Body of pancreas (tissue), 4 donors: ENCODE measurements around the gene GLG1. TPM values are rescaled to one million over a fixed set of nuclear protein-coding genes. Genes with fewer than 3 reads are reported as not detected.
"Not testable (repeated sequence)": the region's sequence is repeated elsewhere in the genome, so short reads cannot be mapped to it uniquely, and the experiment has no call there.

Experiments used
- ATAC-seq: fragments of 150-250 bp; one replicate; pipeline ENCODE4 v1.9.1; 2016
- DNase-seq, 4 donors: peaks; one replicate each; pipeline ENCODE4 v3.0.0-alpha.2; 2019
- H3K27ac ChIP-seq, 4 donors: fragments of 200-600 bp; sonication (generic); 1 replicate in 3 of 4; 2 replicates in 1 of 4; pipeline versions ENCODE4 v1.5.1 to v1.6.1; 2016 to 2019; ENCODE audit warnings: mild to moderate bottlenecking in 1 of 4, mixed read lengths in 1 of 4, moderate library complexity in 1 of 4
- H3K27me3 ChIP-seq, 2 donors: fragments of 200-600 bp; sonication (generic); one replicate each; pipeline ENCODE4 v1.6.0; 2016; ENCODE audit warnings: mild to moderate bottlenecking in 1 of 2
- H3K36me3 ChIP-seq, 2 donors: fragments of 200-600 bp; sonication (generic); replicated peaks in 1 of 2; 2 replicates each; pipeline ENCODE4 v1.5.1; 2016; ENCODE audit warnings: low read depth in 2 of 2; ENCODE audit not compliant: insufficient read depth in 1 of 2
- H3K4me1 ChIP-seq: fragments of 200-600 bp; sonication (generic); one replicate; pipeline ENCODE4 v1.6.0; 2016
- H3K4me3 ChIP-seq, 2 donors: fragments of 200-600 bp; sonication (generic); 1 replicate in 1 of 2; 2 replicates in 1 of 2; pipeline ENCODE4 v1.5.1; 2016 to 2019
- H3K9me3 ChIP-seq, 3 donors: fragments of 200-600 bp; sonication (generic); 1 replicate in 2 of 3; 2 replicates in 1 of 3; pipeline ENCODE4 v1.5.1; 2016
- POLR2A ChIP-seq, 3 donors: fragments of 450-650 bp; IDR thresholded peaks; one replicate each; pipeline ENCODE4 v1.6.1; 2016; ENCODE audit warnings: antibody characterized with exemption in 3 of 3, mild to moderate bottlenecking in 2 of 3
- WGBS, 2 donors: methylation state at CpG; one replicate each; pipeline ENCODE4 v1.1.5; 2017; 5-methylcytosine and 5-hydroxymethylcytosine counted together
- intact Hi-C: fragments of 100-400 bp; cut with DNase I; formaldehyde crosslinking; loops from one replicate; pipeline ENCODE4 v1.15.1; 2023
- total RNA-seq, 2 donors: library from RNA; depleted of rRNA; stranded (reverse); fragments of >200 nt; gene quantifications; one replicate each; pipeline ENCODE4 v1.1.0, GENCODE V29; 2016
- TF ChIP-seq, protein P1 (sequence below), 7 experiments: fragments of 450-650 bp in 4 of 7; fragments of 200-600 bp in 3 of 7; sonication (generic) in 3 of 7; IDR thresholded peaks; one replicate each; pipeline ENCODE4 v1.5.1; 2016 to 2019; ENCODE audit warnings: antibody characterized with exemption in 7 of 7

GLG1 gene
- total RNA-seq, 2 donors from 2014 or later: 103 to 144 TPM

DNA sequence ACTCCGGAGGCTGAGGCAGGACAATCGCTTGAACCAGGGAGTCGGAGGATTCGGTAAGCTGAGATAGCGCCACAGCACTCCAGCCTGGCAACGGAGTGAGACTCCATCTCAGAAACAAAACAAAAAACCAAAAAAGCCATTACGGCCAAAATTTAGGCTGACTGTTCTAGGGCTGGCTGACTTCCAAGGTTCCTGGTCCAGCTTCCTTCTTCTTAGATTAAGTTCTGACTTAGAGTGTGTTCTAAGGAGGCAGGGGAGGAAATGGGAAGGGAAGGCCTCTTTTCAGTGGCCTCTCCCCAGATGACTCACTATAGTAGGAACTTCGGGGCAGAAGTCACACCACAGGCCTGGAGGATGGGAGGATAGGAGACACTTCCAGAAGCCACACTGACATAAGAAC, 157.9 kb downstream of the GLG1 start:
- peak overlapping the region in 2 of 4 donors; percentile 34 to 61 for H3K27ac ChIP-seq
- no peak overlapping the region for H3K4me3 ChIP-seq
- H3K9me3 ChIP-seq: no peaks in the 10 kb centered on the region
- intact Hi-C loops: no loop called here
- TF ChIP-seq, protein P1, sequence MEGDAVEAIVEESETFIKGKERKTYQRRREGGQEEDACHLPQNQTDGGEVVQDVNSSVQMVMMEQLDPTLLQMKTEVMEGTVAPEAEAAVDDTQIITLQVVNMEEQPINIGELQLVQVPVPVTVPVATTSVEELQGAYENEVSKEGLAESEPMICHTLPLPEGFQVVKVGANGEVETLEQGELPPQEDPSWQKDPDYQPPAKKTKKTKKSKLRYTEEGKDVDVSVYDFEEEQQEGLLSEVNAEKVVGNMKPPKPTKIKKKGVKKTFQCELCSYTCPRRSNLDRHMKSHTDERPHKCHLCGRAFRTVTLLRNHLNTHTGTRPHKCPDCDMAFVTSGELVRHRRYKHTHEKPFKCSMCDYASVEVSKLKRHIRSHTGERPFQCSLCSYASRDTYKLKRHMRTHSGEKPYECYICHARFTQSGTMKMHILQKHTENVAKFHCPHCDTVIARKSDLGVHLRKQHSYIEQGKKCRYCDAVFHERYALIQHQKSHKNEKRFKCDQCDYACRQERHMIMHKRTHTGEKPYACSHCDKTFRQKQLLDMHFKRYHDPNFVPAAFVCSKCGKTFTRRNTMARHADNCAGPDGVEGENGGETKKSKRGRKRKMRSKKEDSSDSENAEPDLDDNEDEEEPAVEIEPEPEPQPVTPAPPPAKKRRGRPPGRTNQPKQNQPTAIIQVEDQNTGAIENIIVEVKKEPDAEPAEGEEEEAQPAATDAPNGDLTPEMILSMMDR (IDR thresholded peaks at IDR 0.05): no peak
- TF ChIP-seq POLR2A (IDR thresholded peaks at IDR 0.05): no peak
- DNase-seq (peak; percentile 25 to 72 (median 44)), ATAC-seq (peak; percentile 77)
- peaks cover 6% of the 10 kb centered on the region for H3K4me1 ChIP-seq
- peaks cover 4 to 16% of the 10 kb centered on the region in 2 donors for H3K36me3 ChIP-seq
- 77 to 81% methylated on average over 8 of the region's 8 CpGs for WGBS, 2 donors
- H3K27me3 ChIP-seq: no peaks in the 10 kb centered on the region

DNA sequence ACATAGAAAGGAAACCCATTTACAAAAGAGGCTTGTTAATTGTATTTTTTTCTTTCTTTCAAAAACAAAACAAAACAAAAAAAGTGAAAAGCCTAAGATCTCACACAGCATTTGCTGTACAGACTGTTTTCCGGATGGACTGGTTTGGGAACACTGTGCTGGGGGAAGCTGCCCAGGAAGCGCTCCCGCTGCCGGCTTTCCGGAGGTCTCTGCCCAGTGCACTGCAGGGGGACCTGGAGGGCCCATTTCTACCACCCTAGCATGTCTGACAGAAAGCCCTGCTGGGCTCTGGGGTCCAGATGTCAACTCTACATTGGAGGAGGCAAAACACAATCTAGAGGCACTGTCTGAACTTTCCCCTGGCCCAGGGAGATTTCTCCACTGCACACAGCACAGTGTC, 159.3 kb downstream of the GLG1 start:
- H3K27ac ChIP-seq: no peak overlapping the region
- peaks cover 0 to 11% of the 10 kb centered on the region in 2 donors for H3K36me3 ChIP-seq
- 93 to 97% methylated on average over 5 of the region's 5 CpGs for WGBS, 2 donors
- peaks cover 6% of the 10 kb centered on the region for H3K4me1 ChIP-seq
- DNase-seq (no peak), ATAC-seq (no peak)
- TF ChIP-seq, protein P1 (IDR thresholded peaks at IDR 0.05): no peak
- no peak for TF ChIP-seq POLR2A (IDR thresholded peaks at IDR 0.05)
- no peak overlapping the region for H3K4me3 ChIP-seq
- no peaks in the 10 kb centered on the region for H3K9me3 ChIP-seq
- intact Hi-C loops: no loop called here
- H3K27me3 ChIP-seq: no peaks in the 10 kb centered on the region

DNA sequence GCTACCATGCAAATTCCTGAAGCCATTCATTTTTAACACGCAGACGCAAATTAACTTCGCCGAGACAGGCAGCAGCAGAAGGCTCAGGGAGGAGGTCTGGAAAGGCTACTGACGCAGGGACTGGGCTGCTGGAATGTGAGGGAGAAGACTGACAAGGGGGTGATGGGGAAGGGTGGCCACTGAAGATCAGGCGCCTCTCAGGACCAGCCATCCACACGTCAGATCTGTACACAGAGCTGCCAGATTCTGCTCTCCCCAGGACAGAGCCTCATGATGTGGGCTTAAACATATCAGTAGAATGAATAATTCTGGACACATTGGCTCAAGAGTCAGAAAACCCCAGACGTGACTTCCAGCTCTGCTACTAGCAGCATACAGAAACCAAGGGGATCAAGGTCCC, 160.0 kb downstream of the GLG1 start:
- H3K27me3 ChIP-seq: no peaks in the 10 kb centered on the region
- no peaks in the 10 kb centered on the region for H3K9me3 ChIP-seq
- H3K4me3 ChIP-seq: no peak overlapping the region
- intact Hi-C loops: no loop called here
- WGBS, 2 donors: 92 to 93% methylated on average over 8 of the region's 8 CpGs
- no peak for ATAC-seq
- H3K4me1 ChIP-seq: peaks cover 6% of the 10 kb centered on the region
- peaks cover 0 to 6% of the 10 kb centered on the region in 2 donors for H3K36me3 ChIP-seq
- no peak overlapping the region for H3K27ac ChIP-seq
- TF ChIP-seq, protein P1 (IDR thresholded peaks at IDR 0.05): no peak
- TF ChIP-seq POLR2A (IDR thresholded peaks at IDR 0.05): no peak
- no peak for DNase-seq

DNA sequence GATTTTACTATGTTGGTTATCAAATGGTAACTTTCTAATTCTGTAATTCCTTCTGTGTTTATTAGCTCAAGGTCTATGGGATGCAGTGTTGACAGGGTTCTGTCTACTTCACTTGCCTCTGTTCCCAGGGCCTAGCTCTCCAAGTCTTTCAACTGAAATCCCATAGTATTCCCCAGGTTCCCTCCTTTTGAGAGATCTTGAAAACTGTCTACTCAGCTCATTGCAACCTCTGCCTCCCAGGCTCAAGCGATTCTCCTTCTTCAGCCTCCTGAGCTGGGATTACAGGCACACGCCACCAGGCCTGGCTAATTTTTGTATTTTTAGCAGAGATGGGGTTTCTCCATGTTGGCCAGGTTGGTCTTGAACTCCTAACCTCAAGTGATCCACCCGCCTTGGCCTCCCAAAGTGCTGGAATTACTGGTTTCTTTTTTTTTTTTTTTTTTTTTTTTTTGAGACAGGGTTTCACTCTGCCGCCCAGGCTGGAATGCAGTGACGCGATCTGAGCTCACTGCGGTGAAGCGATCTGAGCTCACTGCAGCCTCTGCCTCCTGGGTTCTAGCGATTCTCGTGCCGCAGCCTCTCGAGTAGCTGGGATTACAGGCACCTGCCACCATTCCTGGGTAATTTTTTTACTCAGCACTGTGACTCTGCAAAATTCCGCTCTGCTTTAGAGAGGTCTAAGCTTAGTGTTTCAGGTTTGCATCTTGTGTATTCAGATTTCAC, 163.1 kb downstream of the GLG1 start:
- DNase-seq, intact Hi-C loops, H3K9me3 ChIP-seq, H3K4me3 ChIP-seq, H3K27ac ChIP-seq, H3K27me3 ChIP-seq, H3K4me1 ChIP-seq, ATAC-seq, H3K36me3 ChIP-seq: not testable (repeated sequence)
- WGBS, 2 donors: 94 to 96% methylated on average over 13 of the region's 13 CpGs

DNA sequence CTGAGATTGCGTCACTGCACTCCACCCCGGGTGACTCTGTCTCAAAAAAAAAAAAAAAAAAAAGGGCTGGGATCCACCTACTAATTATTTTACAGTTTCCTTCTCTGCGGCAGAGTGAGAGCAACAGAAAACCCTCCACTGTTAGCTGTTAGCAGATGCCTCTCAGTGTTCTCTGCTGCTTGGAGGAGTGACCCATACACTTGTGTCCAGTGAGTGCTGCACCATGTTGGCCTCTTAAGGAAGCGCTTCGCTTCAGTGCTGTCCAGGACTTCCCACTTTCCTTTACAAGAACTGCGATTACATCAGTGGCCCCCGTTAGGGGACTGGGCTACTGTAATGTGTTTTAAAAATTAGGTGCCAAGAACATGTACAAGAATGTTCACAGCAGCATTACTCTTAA, 167.2 kb downstream of the GLG1 start:
- intact Hi-C loops: no loop called here
- no peak overlapping the region for H3K27ac ChIP-seq
- H3K27me3 ChIP-seq: no peaks in the 10 kb centered on the region
- ATAC-seq (no peak), DNase-seq (no peak)
- H3K36me3 ChIP-seq: no peaks in the 10 kb centered on the region
- H3K4me1 ChIP-seq: no peaks in the 10 kb centered on the region
- WGBS, 2 donors: 78 to 86% methylated on average over 7 of the region's 7 CpGs
- TF ChIP-seq POLR2A (IDR thresholded peaks at IDR 0.05): no peak
- TF ChIP-seq, protein P1 (IDR thresholded peaks at IDR 0.05): no peak
- H3K4me3 ChIP-seq: no peak overlapping the region
- H3K9me3 ChIP-seq: no peaks in the 10 kb centered on the region
